Stomach (tissue), 4 donors: ENCODE data around the gene DPPA5.

ENCODE experiments used
- EP300 ChIP-seq: sonication (generic); formaldehyde crosslinking; IDR thresholded peaks from one replicate; pipeline ENCODE4 v1.6.1; 2017; ENCODE audit warnings: antibody characterized with exemption
- POLR2A ChIP-seq, 4 donors: fragments of 450-650 bp; IDR thresholded peaks; one replicate each; pipeline ENCODE4 v1.6.1; 2016; ENCODE audit warnings: antibody characterized with exemption in 4 of 4, control low read depth in 2 of 4, mild to moderate bottlenecking in 1 of 4, moderate library complexity in 1 of 4
- POLR2AphosphoS5 ChIP-seq, 3 donors: sonication (generic); formaldehyde crosslinking; IDR thresholded peaks; one replicate each; pipeline ENCODE4 v1.6.1; 2016; ENCODE audit warnings: antibody characterized with exemption in 3 of 3
- TF ChIP-seq, protein P1 (sequence below), 7 experiments: fragments of 450-650 bp in 4 of 7; fragments of 200-600 bp in 3 of 7; sonication (generic) in 3 of 7; IDR thresholded peaks; one replicate each; pipeline ENCODE4 v1.5.1; 2016 to 2019; ENCODE audit warnings: antibody characterized with exemption in 7 of 7, control low read depth in 2 of 7, mild to moderate bottlenecking in 1 of 7

GRCh38 chr6:73364121-73364520 is 10.0 kb upstream of the DPPA5 start:
- TF ChIP-seq POLR2A (IDR thresholded peaks at IDR 0.05): no peak
- TF ChIP-seq, protein P1, sequence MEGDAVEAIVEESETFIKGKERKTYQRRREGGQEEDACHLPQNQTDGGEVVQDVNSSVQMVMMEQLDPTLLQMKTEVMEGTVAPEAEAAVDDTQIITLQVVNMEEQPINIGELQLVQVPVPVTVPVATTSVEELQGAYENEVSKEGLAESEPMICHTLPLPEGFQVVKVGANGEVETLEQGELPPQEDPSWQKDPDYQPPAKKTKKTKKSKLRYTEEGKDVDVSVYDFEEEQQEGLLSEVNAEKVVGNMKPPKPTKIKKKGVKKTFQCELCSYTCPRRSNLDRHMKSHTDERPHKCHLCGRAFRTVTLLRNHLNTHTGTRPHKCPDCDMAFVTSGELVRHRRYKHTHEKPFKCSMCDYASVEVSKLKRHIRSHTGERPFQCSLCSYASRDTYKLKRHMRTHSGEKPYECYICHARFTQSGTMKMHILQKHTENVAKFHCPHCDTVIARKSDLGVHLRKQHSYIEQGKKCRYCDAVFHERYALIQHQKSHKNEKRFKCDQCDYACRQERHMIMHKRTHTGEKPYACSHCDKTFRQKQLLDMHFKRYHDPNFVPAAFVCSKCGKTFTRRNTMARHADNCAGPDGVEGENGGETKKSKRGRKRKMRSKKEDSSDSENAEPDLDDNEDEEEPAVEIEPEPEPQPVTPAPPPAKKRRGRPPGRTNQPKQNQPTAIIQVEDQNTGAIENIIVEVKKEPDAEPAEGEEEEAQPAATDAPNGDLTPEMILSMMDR (IDR thresholded peaks at IDR 0.05): no peak
- TF ChIP-seq EP300: no peak
- no peak for TF ChIP-seq POLR2AphosphoS5 (IDR thresholded peaks at IDR 0.05)
